GM21381 (cell line): ENCODE results near the gene TSGA10IP.
A peak's percentile ranks its signal among the peaks of the same experiment; 100 is the strongest.

Experiments used
- ATAC-seq: cut with Tn5 transposase; IDR thresholded peaks from one replicate; pipeline ENCODE4 v1.9.1; 2021; ENCODE audit warnings: mild to moderate bottlenecking, moderate library complexity; ENCODE audit not compliant: unreplicated experiment

Gene TSGA10IP

GRCh38 chr11:65973439-65974110 is 28.3 kb downstream of the TSGA10IP start:
- ATAC-seq: no peak

GRCh38 chr11:65975771-65976170 is 30.5 kb downstream of the TSGA10IP start:
- no peak for ATAC-seq

GRCh38 chr11:65976216-65977176 is 31.2 kb downstream of the TSGA10IP start:
- ATAC-seq: no peak

- no peak for ATAC-seq
Measured at GRCh38 chr11:65977621-65978390, 32.5 kb downstream of the TSGA10IP start.

GRCh38 chr11:65978391-65979238 is 33.3 kb downstream of the TSGA10IP start:
- ATAC-seq: no peak

- no peak for ATAC-seq
Measured at GRCh38 chr11:65979261-65979759, 34.0 kb downstream of the TSGA10IP start.

- no peak for ATAC-seq
Measured at GRCh38 chr11:65981101-65981740, 35.9 kb downstream of the TSGA10IP start.

- ATAC-seq: no peak
Measured at GRCh38 chr11:65981972-65982823, 36.9 kb downstream of the TSGA10IP start.

GRCh38 chr11:65982824-65983588 is 37.7 kb downstream of the TSGA10IP start:
- ATAC-seq: no peak

GRCh38 chr11:65983589-65983987 is 38.3 kb downstream of the TSGA10IP start:
- ATAC-seq: no peak

- no peak for ATAC-seq
Measured at GRCh38 chr11:65987336-65987735, 42.1 kb downstream of the TSGA10IP start.

GRCh38 chr11:65988791-65989592 is 43.7 kb downstream of the TSGA10IP start:
- ATAC-seq: peak; percentile 89

- ATAC-seq: no peak
Measured at GRCh38 chr11:65992056-65992455, 46.8 kb downstream of the TSGA10IP start.

GRCh38 chr11:65997286-65997685 is 52.0 kb downstream of the TSGA10IP start:
- ATAC-seq: no peak

- peak; percentile 65 for ATAC-seq
Measured at GRCh38 chr11:66001942-66002647, 56.8 kb downstream of the TSGA10IP start, which contains the start of the genes BANF1 and EIF1AD. BANF1 (plus strand) TSS chr11:66002503; CDS start chr11:66003251, 748 bp downstream. EIF1AD (minus strand) TSS chr11:66002157; CDS start chr11:66000389, 1,768 bp downstream.

- peak; percentile 58 for ATAC-seq
Measured at GRCh38 chr11:66002648-66003225, 57.5 kb downstream of the TSGA10IP start.
